GM12878 (cell line): ENCODE results near the gene KCNB1. TPM values are rescaled to one million over a fixed set of nuclear protein-coding genes. Genes with fewer than 3 reads are reported as not detected.

ENCODE experiments used
- ATAC-seq: fragments of 200-7000 bp; cut with Tn5 transposase; 3 replicates; pipeline ENCODE4 v1.9.1; 2020; ENCODE audit warnings: mild to moderate bottlenecking, moderate library complexity
- BruUV-seq: library from RNA; stranded (reverse); fragments of 400-500 nt; replicated peaks from 2 replicates; lab custom pipeline; 2021; lab: Mats Ljungman, UMichigan
- CTCF ChIA-PET: fragments of 300-600 bp; sonication (Branson Sonifier 250); formaldehyde crosslinking; extraction: SDS; loops from one replicate; lab custom pipeline; 2021; ENCODE audit warnings: inconsistent platforms; lab: Yijun Ruan, JAX
- POLR2A ChIA-PET: fragments of 350-600 bp; formaldehyde crosslinking; extraction: SDS; loops from one replicate; lab custom pipeline; 2021; ENCODE audit warnings: inconsistent platforms; lab: Charles Lee
- RAD21 ChIA-PET: fragments of 300-600 bp; sonication (Branson Sonifier 250); formaldehyde crosslinking; loops from one replicate; lab custom pipeline; 2023; ENCODE audit warnings: antibody characterized with exemption; ENCODE audit not compliant: unreplicated experiment; lab: Charles Lee
- SMC1A ChIA-PET: fragments of 300-600 bp; sonication (Branson Sonifier 250); formaldehyde crosslinking; loops from one replicate; lab custom pipeline; 2023; ENCODE audit not compliant: unreplicated experiment, uncharacterized antibody; lab: Charles Lee
- DNase-seq: peaks from one replicate; pipeline ENCODE4 v3.0.0-alpha.2; 2011; ENCODE audit warnings: low read depth, low spot score
- FAIRE-seq: peaks from 3 replicates; lab custom pipeline; 2011; peaks lifted over from hg19 to GRCh38; lab: Jason Lieb, UNC
- H2AFZ ChIP-seq: 2 replicates; pipeline ENCODE4 v1.6.0; 2011; ENCODE audit warnings: low read depth, low read length, control low read depth; ENCODE audit not compliant: control insufficient read depth
- H3K27ac ChIP-seq: 2 replicates; pipeline ENCODE4 v1.5.1; 2011; ENCODE audit warnings: control low read depth; ENCODE audit not compliant: control insufficient read depth, insufficient read depth
- H3K27me3 ChIP-seq, 2 experiments: replicated peaks in 1 of 2; 2 replicates each; pipeline versions ENCODE4 v1.6.0 to v1.6.1; 2011; ENCODE audit warnings: low read length in 1 of 2; ENCODE audit not compliant: control insufficient read depth in 2 of 2, insufficient read depth in 2 of 2
- H3K36me3 ChIP-seq, 2 experiments: 2 replicates each; pipeline ENCODE4 v1.5.1; 2011; ENCODE audit warnings: low read length in 1 of 2; ENCODE audit not compliant: control insufficient read depth in 2 of 2, insufficient read depth in 2 of 2
- H3K4me1 ChIP-seq: 2 replicates; pipeline ENCODE4 v1.6.1; 2011; ENCODE audit warnings: mild to moderate bottlenecking, low read length, moderate library complexity, mixed read lengths; ENCODE audit not compliant: control insufficient read depth, insufficient read depth
- H3K4me2 ChIP-seq: 2 replicates; pipeline ENCODE4 v1.6.0; 2011; ENCODE audit warnings: control low read depth; ENCODE audit not compliant: control insufficient read depth, insufficient read depth
- H3K4me3 ChIP-seq: fragments of 200-600 bp; sonication (generic); 2 replicates; pipeline ENCODE4 v1.5.1; 2016
- H3K79me2 ChIP-seq: 2 replicates; pipeline ENCODE4 v1.6.0; 2011; ENCODE audit warnings: low read length; ENCODE audit not compliant: control insufficient read depth, insufficient read depth
- H3K9ac ChIP-seq: 2 replicates; pipeline ENCODE4 v1.8.0; 2011; ENCODE audit warnings: low read length, control low read depth, mixed read lengths; ENCODE audit not compliant: control insufficient read depth, insufficient read depth
- H3K9me3 ChIP-seq: replicated peaks from 3 replicates; pipeline ENCODE4 v1.5.1; 2011; ENCODE audit warnings: mild to moderate bottlenecking, low read length; ENCODE audit not compliant: control insufficient read depth, insufficient read depth
- H4K20me1 ChIP-seq: 2 replicates; pipeline ENCODE4 v1.6.0; 2011; ENCODE audit not compliant: control insufficient read depth, insufficient read depth
- ATF2 ChIP-seq: IDR thresholded peaks from 2 replicates; pipeline ENCODE4 v1.6.1; 2012; ENCODE audit warnings: low read length, inconsistent platforms
- CEBPZ ChIP-seq: fragments of 150-350 bp; IDR thresholded peaks from 2 replicates; pipeline ENCODE4 v1.6.1; 2016; ENCODE audit warnings: low read depth, low read length
- E2F8 ChIP-seq: fragments of 450-650 bp; IDR thresholded peaks from 2 replicates; pipeline ENCODE4 v1.6.1; 2018; ENCODE audit warnings: mild to moderate bottlenecking, low read depth, moderate library complexity; ENCODE audit not compliant: partially characterized antibody
- E4F1 ChIP-seq: fragments of 450-650 bp; IDR thresholded peaks from 2 replicates; pipeline ENCODE4 v1.6.1; 2018; ENCODE audit warnings: borderline replicate concordance, mild to moderate bottlenecking; ENCODE audit not compliant: partially characterized antibody
- IRF3 ChIP-seq: fragments of 450-650 bp; IDR thresholded peaks from 2 replicates; pipeline ENCODE4 v1.6.1; 2014; ENCODE audit warnings: mild to moderate bottlenecking
- IRF4 ChIP-seq: IDR thresholded peaks from 2 replicates; pipeline ENCODE4 v1.6.1; 2011; ENCODE audit warnings: low read depth, low read length
- NR2C1 ChIP-seq: fragments of 450-650 bp; IDR thresholded peaks from 2 replicates; pipeline ENCODE4 v1.6.1; 2017; ENCODE audit warnings: antibody characterized with exemption, mild to moderate bottlenecking, moderate library complexity
- PML ChIP-seq: IDR thresholded peaks from 2 replicates; pipeline ENCODE4 v1.6.1; 2012; ENCODE audit warnings: low read length, inconsistent platforms
- STAT1 ChIP-seq: fragments of 450-650 bp; conservative IDR thresholded peaks from 2 replicates; pipeline ENCODE4 v1.6.1; 2014; ENCODE audit warnings: antibody characterized with exemption, mild to moderate bottlenecking
- SUPT20H ChIP-seq: IDR thresholded peaks from 2 replicates; pipeline ENCODE4 v1.6.1; 2011; ENCODE audit warnings: low read depth, mild to moderate bottlenecking, low read length, moderate library complexity, borderline replicate concordance; ENCODE audit not compliant: control insufficient read depth
- TBL1XR1 ChIP-seq: IDR thresholded peaks from 2 replicates; pipeline ENCODE4 v1.6.1; 2012; ENCODE audit warnings: low read depth, low read length, improper control_type of control experiment
- ZBED1 ChIP-seq: IDR thresholded peaks from 2 replicates; pipeline ENCODE4 v1.6.1; 2016; ENCODE audit warnings: borderline replicate concordance
- ZNF207 ChIP-seq: fragments of 450-650 bp; IDR thresholded peaks from 2 replicates; pipeline ENCODE4 v1.6.1; 2014; ENCODE audit warnings: antibody characterized with exemption, mild to moderate bottlenecking, borderline replicate concordance
- ZNF622 ChIP-seq: fragments of 450-650 bp; IDR thresholded peaks from 2 replicates; pipeline ENCODE4 v1.6.1; 2017; ENCODE audit warnings: mild to moderate bottlenecking, inconsistent platforms
- WGBS: methylation state at CpG from one replicate; pipeline ENCODE4 v1.1.6; 2016; ENCODE audit warnings: low lambda C conversion rate; ENCODE audit not compliant: insufficient replicate concordance, insufficient coverage; ENCODE audit errors: missing lambda C conversion rate; 5-methylcytosine and 5-hydroxymethylcytosine counted together
- in situ Hi-C: fragments of 300-500 bp; cut with MboI; formaldehyde crosslinking; loops from 9 replicates; pipeline ENCODE4 v1.14.3; 2018; ENCODE audit warnings: mixed read lengths
- intact Hi-C: fragments of 100-400 bp; cut with micrococcal nuclease; formaldehyde crosslinking; loops from one replicate; pipeline ENCODE4 v1.14.2; 2022; ENCODE audit not compliant: unreplicated experiment
- polyA plus RNA-seq, 11 experiments: library from polyadenylated mRNA; depleted of rRNA in 4 of 11; unstranded in 6 of 11; stranded (reverse) in 5 of 11; fragments of >200 nt; fragmentation: Nextera tagmentation in 4 of 11; fragmentation: Illumina TruSeq in 1 of 11; extraction: Ambion mirVana in 4 of 11; extraction: Trizol in 1 of 11; gene quantifications; 1 replicate in 1 of 11; 2 replicates in 10 of 11; pipeline versions ENCODE4 v1.2.1 to v1.2.3, GENCODE V29; 2011 to 2016; ENCODE audit warnings: inconsistent platforms in 2 of 11, missing spikeins in 2 of 11, low read depth in 1 of 11
- total RNA-seq, 4 experiments: library from RNA; depleted of rRNA in 3 of 4; stranded (reverse); fragments of >200 nt in 3 of 4; fragmentation: Illumina TruSeq in 1 of 4; extraction: Trizol in 1 of 4; gene quantifications; 2 replicates each; pipeline versions ENCODE4 v1.2.1 to v1.2.3, GENCODE V29; 2013 to 2021

Gene KCNB1
- total and polyA plus RNA-seq, 10 of the 15 experiments (the other 5 are each of a cell fraction or from before 2014, with no cell fraction given): 0.02 to 0.08 (median 0.03) TPM; not detected in 7

- 46% methylated on average over 8 of the region's 8 CpGs for WGBS
- Histone ChIP-seq H3K36me3 (no peaks in the 10 kb centered on the region; a peak in 1 of 4 replicates), H3K4me1 (no peaks in the 10 kb centered on the region), H3K27ac (no peak overlapping the region), H3K79me2 (no peaks in the 10 kb centered on the region), H3K4me3 (no peak overlapping the region), H3K27me3 (peaks cover 4 to 9% of the 10 kb centered on the region in 2 experiments; a peak in 3 of 4 replicates), H3K9me3 (no peaks in the 10 kb centered on the region), H3K9ac (no peak overlapping the region), H4K20me1 (no peaks in the 10 kb centered on the region), H3K4me2 (no peak overlapping the region), H2AFZ (no peak overlapping the region)
- ChIA-PET SMC1A (no interaction called here), CTCF (interaction anchor here (2.1 kb wide), 1 partner anchor 9 kb away, joined by 4 read pairs; no protein-coding TSS in a partner anchor), POLR2A (no interaction called here), RAD21 (no interaction called here)
- no TSS peak for BruUV-seq
- ATAC-seq (no peak), FAIRE-seq (no peak), DNase-seq (no peak)
- intact Hi-C loops: no loop called here
- in situ Hi-C loops: no loop called here
- no peak for TF ChIP-seq NR2C1
- no peak for TF ChIP-seq ZBED1
- no peak for TF ChIP-seq SUPT20H
- TF ChIP-seq TBL1XR1: no peak
- no peak for TF ChIP-seq PML
- no peak for TF ChIP-seq STAT1
- no peak for TF ChIP-seq ZNF207
- TF ChIP-seq IRF3: no peak
- TF ChIP-seq ATF2: no peak
- TF ChIP-seq E4F1: no peak
- no peak for TF ChIP-seq ZNF622
- TF ChIP-seq CEBPZ: no peak
- TF ChIP-seq IRF4: no peak
- no peak for TF ChIP-seq E2F8
Measured at GRCh38 chr20:49394757-49395156, 87.7 kb downstream of the KCNB1 start.
